H9 (cell line): ENCODE measurements around the gene STK32B. TPM values are rescaled to one million over a fixed set of nuclear protein-coding genes. Genes with fewer than 3 reads are reported as not detected.
"Not testable (repeated sequence)": the region's sequence is repeated elsewhere in the genome, so short reads cannot be mapped to it uniquely, and the experiment has no call there.

Experiments used
- DNase-seq: peaks from one replicate; pipeline ENCODE4 v3.0.0-alpha.2; 2017
- H2AFZ ChIP-seq: one replicate; pipeline ENCODE4 v1.6.1; 2013; ENCODE audit warnings: mild to moderate bottlenecking, low read length, control low read depth, moderate library complexity
- H2AK5ac ChIP-seq: 2 replicates; pipeline ENCODE4 v1.6.1; 2013; ENCODE audit warnings: low read length, control low read depth, mixed read lengths; ENCODE audit not compliant: insufficient read length
- H2BK120ac ChIP-seq: one replicate; pipeline ENCODE4 v1.6.1; 2013; ENCODE audit warnings: low read depth, mild to moderate bottlenecking, low read length, control low read depth, inconsistent platforms; ENCODE audit not compliant: poor library complexity, severe bottlenecking
- H2BK12ac ChIP-seq: 2 replicates; pipeline ENCODE4 v1.6.1; 2013; ENCODE audit warnings: low read length, control low read depth, mixed read lengths, low read depth; ENCODE audit not compliant: insufficient read length
- H2BK15ac ChIP-seq: 2 replicates; pipeline ENCODE4 v1.6.1; 2013; ENCODE audit warnings: low read depth, low read length, control low read depth
- H2BK20ac ChIP-seq: one replicate; pipeline ENCODE4 v1.6.1; 2013; ENCODE audit warnings: low read depth, mild to moderate bottlenecking, low read length, control low read depth, inconsistent platforms; ENCODE audit not compliant: poor library complexity, severe bottlenecking
- H2BK5ac ChIP-seq: 2 replicates; pipeline ENCODE4 v1.6.1; 2013; ENCODE audit warnings: low read length, control low read depth, mixed read lengths; ENCODE audit not compliant: insufficient read length
- H3K14ac ChIP-seq: 2 replicates; pipeline ENCODE4 v1.6.1; 2013; ENCODE audit warnings: low read length, control low read depth; ENCODE audit not compliant: insufficient read depth
- H3K18ac ChIP-seq: 2 replicates; pipeline ENCODE4 v1.6.1; 2013; ENCODE audit warnings: low read depth, mild to moderate bottlenecking, mixed read lengths, low read length, control low read depth; ENCODE audit not compliant: insufficient read length
- H3K23ac ChIP-seq: 2 replicates; pipeline ENCODE4 v1.6.1; 2013; ENCODE audit warnings: low read length, control low read depth, mixed read lengths, low read depth; ENCODE audit not compliant: insufficient read length
- H3K23me2 ChIP-seq: 2 replicates; pipeline ENCODE4 v1.6.1; 2013; ENCODE audit warnings: low read depth, mild to moderate bottlenecking, mixed read lengths, low read length, control low read depth; ENCODE audit not compliant: insufficient read length, poor library complexity, severe bottlenecking
- H3K27ac ChIP-seq: 2 replicates; pipeline ENCODE4 v1.5.1; 2013; ENCODE audit warnings: low read length, control low read depth, mixed read lengths, low read depth; ENCODE audit not compliant: insufficient read length
- H3K27me3 ChIP-seq: 2 replicates; pipeline ENCODE4 v1.6.1; 2013; ENCODE audit warnings: low read length, control low read depth, inconsistent platforms; ENCODE audit not compliant: insufficient read depth
- H3K4ac ChIP-seq: 2 replicates; pipeline ENCODE4 v1.6.1; 2013; ENCODE audit warnings: low read depth, mild to moderate bottlenecking, control low read depth, inconsistent platforms, low read length, moderate library complexity
- H3K4me1 ChIP-seq: 2 replicates; pipeline ENCODE4 v1.6.1; 2013; ENCODE audit warnings: low read length, control low read depth, inconsistent platforms; ENCODE audit not compliant: insufficient read depth
- H3K4me2 ChIP-seq: 2 replicates; pipeline ENCODE4 v1.6.1; 2013; ENCODE audit warnings: low read length, control low read depth, mixed read lengths; ENCODE audit not compliant: insufficient read length, insufficient read depth
- H3K56ac ChIP-seq: 2 replicates; pipeline ENCODE4 v1.6.1; 2013; ENCODE audit warnings: low read depth, mild to moderate bottlenecking, mixed read lengths, low read length, control low read depth; ENCODE audit not compliant: insufficient read length
- H3K79me1 ChIP-seq: 2 replicates; pipeline ENCODE4 v1.6.1; 2013; ENCODE audit warnings: low read depth, mild to moderate bottlenecking, moderate library complexity, low read length, control low read depth, inconsistent platforms; ENCODE audit not compliant: insufficient read depth, poor library complexity, severe bottlenecking
- H3K79me2 ChIP-seq: 2 replicates; pipeline ENCODE4 v1.6.1; 2013; ENCODE audit warnings: low read length, control low read depth, inconsistent platforms; ENCODE audit not compliant: insufficient read depth
- H3K9ac ChIP-seq: 2 replicates; pipeline ENCODE4 v1.6.1; 2013; ENCODE audit warnings: low read length, control low read depth, mixed read lengths; ENCODE audit not compliant: insufficient read length; ENCODE audit errors: extremely low read depth
- H3K9me3 ChIP-seq: one replicate; pipeline ENCODE4 v1.6.1; 2013; ENCODE audit warnings: low read depth, low read length, inconsistent platforms; ENCODE audit not compliant: control insufficient read depth
- H3T11ph ChIP-seq: one replicate; pipeline ENCODE4 v1.6.1; 2013; ENCODE audit warnings: mild to moderate bottlenecking, low read length, control low read depth, inconsistent platforms
- H4K20me1 ChIP-seq: one replicate; pipeline ENCODE4 v1.6.1; 2013; ENCODE audit not compliant: control insufficient read depth, insufficient read length, insufficient read depth
- H4K5ac ChIP-seq: 2 replicates; pipeline ENCODE4 v1.6.1; 2013; ENCODE audit warnings: low read depth, mild to moderate bottlenecking, mixed read lengths, low read length, control low read depth; ENCODE audit not compliant: insufficient read length
- H4K8ac ChIP-seq: replicated peaks from 2 replicates; pipeline ENCODE4 v1.6.1; 2013; ENCODE audit warnings: low read length, control low read depth, mixed read lengths, low read depth; ENCODE audit not compliant: insufficient read length
- H4K91ac ChIP-seq: 2 replicates; pipeline ENCODE4 v1.6.1; 2013; ENCODE audit warnings: low read depth, mild to moderate bottlenecking, moderate library complexity, mixed read lengths, low read length, control low read depth; ENCODE audit not compliant: insufficient read length
- H3K27ac Mint-ChIP-seq, 3 experiments: 2 replicates in 2 of 3; 3 replicates in 1 of 3; pipeline ENCODE4 v1.8.0; 2020 to 2021; ENCODE audit warnings: mixed read lengths in 3 of 3, mild to moderate bottlenecking in 1 of 3, moderate library complexity in 1 of 3
- H3K27me3 Mint-ChIP-seq: 2 replicates; pipeline ENCODE4 v1.8.0; 2021; ENCODE audit warnings: low read depth, mild to moderate bottlenecking, moderate library complexity, mixed read lengths
- H3K36me3 Mint-ChIP-seq, 3 experiments: 2 replicates in 2 of 3; 3 replicates in 1 of 3; pipeline ENCODE4 v1.8.0; 2020 to 2021; ENCODE audit warnings: low read depth in 3 of 3, mixed read lengths in 3 of 3; ENCODE audit not compliant: insufficient read depth in 1 of 3
- H3K4me1 Mint-ChIP-seq, 2 experiments: 2 replicates each; pipeline ENCODE4 v1.8.0; 2020; ENCODE audit warnings: mixed read lengths in 2 of 2
- H3K4me3 Mint-ChIP-seq, 2 experiments: 2 replicates in 1 of 2; 3 replicates in 1 of 2; pipeline ENCODE4 v1.8.0; 2020 to 2021; ENCODE audit warnings: mild to moderate bottlenecking in 2 of 2, mixed read lengths in 2 of 2, moderate library complexity in 1 of 2
- H3K9me3 Mint-ChIP-seq, 2 experiments: 2 replicates in 1 of 2; 3 replicates in 1 of 2; pipeline ENCODE4 v1.8.0; 2020; ENCODE audit warnings: mild to moderate bottlenecking in 2 of 2, mixed read lengths in 2 of 2, moderate library complexity in 1 of 2
- CTCF ChIP-seq: fragments of 200-600 bp; sonication (generic); conservative IDR thresholded peaks from 3 replicates; pipeline ENCODE4 v1.8.0; 2021; ENCODE audit warnings: antibody characterized with exemption, mild to moderate bottlenecking
- WGBS: extraction: QIAGEN DNeasy Blood & Tissue Kit; methylation state at CpG from one replicate; pipeline ENCODE4 v1.1.7; 2013; ENCODE audit warnings: missing lambda C conversion rate, low lambda C conversion rate, mixed read lengths; ENCODE audit not compliant: insufficient read length; ENCODE audit errors: extremely low coverage; 5-methylcytosine and 5-hydroxymethylcytosine counted together
- total RNA-seq: library from RNA; stranded (reverse); gene quantifications from 2 replicates; pipeline ENCODE4 v1.2.1, GENCODE V29; 2021

STK32B gene
- total RNA-seq, 1 experiment from 2014 or later, result 1.0 TPM

- H2AK5ac ChIP-seq, result no peak overlapping the region
- H4K5ac ChIP-seq, result no peak overlapping the region
- no peak overlapping the region for H3K14ac ChIP-seq
- H3K79me2 ChIP-seq, result no peaks in the 10 kb centered on the region
- DNase-seq, result no peak
- no peak for TF ChIP-seq CTCF
- H2BK120ac ChIP-seq, result no peak overlapping the region
- no peaks in the 10 kb centered on the region for H3K27me3 ChIP-seq
- H4K8ac ChIP-seq, result no peak overlapping the region
- H2BK5ac ChIP-seq, result no peak overlapping the region
- Mint-ChIP-seq H3K4me3 (no peak overlapping the region), H3K9me3 (no peaks in the 10 kb centered on the region), H3K27me3 (peaks cover 4% of the 10 kb centered on the region), H3K27ac (no peak overlapping the region), H3K4me1 (peaks cover 15 to 20% of the 10 kb centered on the region in 2 experiments; a peak in 3 of 4 replicates), H3K36me3 (no peaks in the 10 kb centered on the region)
- H2BK20ac ChIP-seq, result no peak overlapping the region
- H2BK12ac ChIP-seq, result no peak overlapping the region
- no peak overlapping the region for H2AFZ ChIP-seq
- H3K18ac ChIP-seq, result no peak overlapping the region
- H4K20me1 ChIP-seq, result no peaks in the 10 kb centered on the region
- H3K27ac ChIP-seq, result no peak overlapping the region
- no peak overlapping the region for H3K4ac ChIP-seq
- no peak overlapping the region for H3K4me2 ChIP-seq
- H3K56ac ChIP-seq, result no peak overlapping the region
- no peak overlapping the region for H3K23ac ChIP-seq
- no peaks in the 10 kb centered on the region for H3K79me1 ChIP-seq
- no CpG with 5 or more reads among the region's 4 CpGs for WGBS
- H2BK15ac ChIP-seq, result no peak overlapping the region
- no peak overlapping the region for H3T11ph ChIP-seq
- H3K23me2 ChIP-seq, result no peaks in the 10 kb centered on the region
- H3K4me1 ChIP-seq, result peaks cover 5% of the 10 kb centered on the region; the same call in 1 of the 2 replicates
- H3K9ac ChIP-seq, result no peak overlapping the region
- no peaks in the 10 kb centered on the region for H3K9me3 ChIP-seq
- no peak overlapping the region for H4K91ac ChIP-seq
Observed at GRCh38 chr4:5238173-5238572, 186.9 kb downstream of the STK32B start.

GRCh38 chr4:5247061-5247460 lies 195.8 kb downstream of the STK32B start:
- not testable (repeated sequence) for H2AFZ ChIP-seq, H2BK12ac ChIP-seq, H3K56ac ChIP-seq, H4K20me1 ChIP-seq, H4K5ac ChIP-seq, H3K14ac ChIP-seq, H3K9me3 ChIP-seq, H4K91ac ChIP-seq, H3K9ac ChIP-seq, H3K23me2 ChIP-seq, H3K23ac ChIP-seq, H3T11ph ChIP-seq, DNase-seq, H2BK120ac ChIP-seq, H3K4me1 Mint-ChIP-seq, H3K4me1 ChIP-seq, H3K4me2 ChIP-seq, H3K4me3 Mint-ChIP-seq, H3K18ac ChIP-seq, H2BK5ac ChIP-seq, H3K27ac Mint-ChIP-seq, H2BK15ac ChIP-seq, H3K79me2 ChIP-seq, H3K4ac ChIP-seq, H3K79me1 ChIP-seq, H2BK20ac ChIP-seq, H3K27me3 ChIP-seq, H4K8ac ChIP-seq, H3K27ac ChIP-seq, H2AK5ac ChIP-seq
- Mint-ChIP-seq H3K9me3 (peaks cover 29 to 30% of the 10 kb centered on the region in 2 experiments), H3K27me3 (peaks cover 22% of the 10 kb centered on the region), H3K36me3 (peaks cover 4 to 16% (median 16%) of the 10 kb centered on the region in 3 experiments; a peak in 5 of 7 replicates)
- WGBS, result no CpG with 5 or more reads among the region's 7 CpGs
